KMS-11 (cell line): Measurements from ENCODE around the gene FCSK.
A peak's percentile ranks its signal among the peaks of the same experiment; 100 is the strongest.

Source experiments
- H2AFZ ChIP-seq: fragments of 200-600 bp; sonication (generic); 2 replicates; pipeline ENCODE4 v1.6.1; 2016; ENCODE audit warnings: antibody characterized with exemption, mixed run types, low read depth
- H3K27ac ChIP-seq: fragments of 200-600 bp; sonication (generic); 2 replicates; pipeline ENCODE4 v1.6.1; 2016; ENCODE audit warnings: mild to moderate bottlenecking, mixed run types
- H3K27me3 ChIP-seq: fragments of 200-600 bp; sonication (generic); 2 replicates; pipeline ENCODE4 v1.6.1; 2017; ENCODE audit warnings: mild to moderate bottlenecking, low read depth, mixed run types, moderate library complexity; ENCODE audit not compliant: insufficient read depth
- H3K36me3 ChIP-seq: fragments of 200-600 bp; sonication (generic); 2 replicates; pipeline ENCODE4 v1.6.1; 2017; ENCODE audit warnings: mild to moderate bottlenecking, mixed run types; ENCODE audit not compliant: insufficient read depth
- H3K4me1 ChIP-seq: fragments of 200-600 bp; sonication (generic); 2 replicates; pipeline ENCODE4 v1.6.1; 2016; ENCODE audit warnings: mild to moderate bottlenecking, low read depth, mixed run types; ENCODE audit not compliant: poor library complexity, severe bottlenecking
- H3K4me2 ChIP-seq: fragments of 200-600 bp; sonication (generic); 2 replicates; pipeline ENCODE4 v1.7.0; 2016; ENCODE audit warnings: mild to moderate bottlenecking, mixed run types
- H3K4me3 ChIP-seq: fragments of 200-600 bp; sonication (generic); IDR thresholded peaks from 2 replicates; pipeline ENCODE4 v1.6.1; 2017; ENCODE audit warnings: low read depth, low read length, mixed read lengths; ENCODE audit not compliant: insufficient read depth
- H3K79me2 ChIP-seq: fragments of 200-600 bp; sonication (generic); 2 replicates; pipeline ENCODE4 v1.6.1; 2016; ENCODE audit warnings: low read depth, mixed run types; ENCODE audit not compliant: insufficient read depth
- H3K9ac ChIP-seq: fragments of 200-600 bp; sonication (generic); 2 replicates; pipeline ENCODE4 v1.6.1; 2016; ENCODE audit warnings: mild to moderate bottlenecking, mixed run types
- H4K20me1 ChIP-seq: fragments of 200-600 bp; sonication (generic); 2 replicates; pipeline ENCODE4 v1.6.1; 2016; ENCODE audit warnings: mild to moderate bottlenecking, mixed run types; ENCODE audit not compliant: insufficient read depth
- CTCF ChIP-seq: fragments of 200-600 bp; sonication (generic); conservative IDR thresholded peaks from 2 replicates; pipeline ENCODE4 v1.6.1; 2017; ENCODE audit warnings: low read depth, mild to moderate bottlenecking, antibody characterized with exemption, low read length, moderate library complexity, mixed read lengths

FCSK gene

GRCh38 chr16:70437017-70437581, 17.3 kb upstream of the FCSK start:
- H3K4me2 ChIP-seq: peak overlapping the region; percentile 99
- no peaks in the 10 kb centered on the region for H3K27me3 ChIP-seq
- H3K9ac ChIP-seq: peak overlapping the region; percentile 56; the same call in 1 of the 2 replicates
- H3K4me3 ChIP-seq: no peak overlapping the region
- peaks cover 61% of the 10 kb centered on the region for H3K79me2 ChIP-seq
- no peaks in the 10 kb centered on the region for H4K20me1 ChIP-seq
- no peaks in the 10 kb centered on the region; the same call in 1 of the 2 replicates for H3K36me3 ChIP-seq
- peak overlapping the region; percentile 25; the same call in 1 of the 2 replicates for H3K27ac ChIP-seq
- no peak for TF ChIP-seq CTCF
- H3K4me1 ChIP-seq: peaks cover 62% of the 10 kb centered on the region
- 0 out of 2 replicates have a peak overlapping the region, but pooled peaks have one; percentile 3 for H2AFZ ChIP-seq

DNA sequence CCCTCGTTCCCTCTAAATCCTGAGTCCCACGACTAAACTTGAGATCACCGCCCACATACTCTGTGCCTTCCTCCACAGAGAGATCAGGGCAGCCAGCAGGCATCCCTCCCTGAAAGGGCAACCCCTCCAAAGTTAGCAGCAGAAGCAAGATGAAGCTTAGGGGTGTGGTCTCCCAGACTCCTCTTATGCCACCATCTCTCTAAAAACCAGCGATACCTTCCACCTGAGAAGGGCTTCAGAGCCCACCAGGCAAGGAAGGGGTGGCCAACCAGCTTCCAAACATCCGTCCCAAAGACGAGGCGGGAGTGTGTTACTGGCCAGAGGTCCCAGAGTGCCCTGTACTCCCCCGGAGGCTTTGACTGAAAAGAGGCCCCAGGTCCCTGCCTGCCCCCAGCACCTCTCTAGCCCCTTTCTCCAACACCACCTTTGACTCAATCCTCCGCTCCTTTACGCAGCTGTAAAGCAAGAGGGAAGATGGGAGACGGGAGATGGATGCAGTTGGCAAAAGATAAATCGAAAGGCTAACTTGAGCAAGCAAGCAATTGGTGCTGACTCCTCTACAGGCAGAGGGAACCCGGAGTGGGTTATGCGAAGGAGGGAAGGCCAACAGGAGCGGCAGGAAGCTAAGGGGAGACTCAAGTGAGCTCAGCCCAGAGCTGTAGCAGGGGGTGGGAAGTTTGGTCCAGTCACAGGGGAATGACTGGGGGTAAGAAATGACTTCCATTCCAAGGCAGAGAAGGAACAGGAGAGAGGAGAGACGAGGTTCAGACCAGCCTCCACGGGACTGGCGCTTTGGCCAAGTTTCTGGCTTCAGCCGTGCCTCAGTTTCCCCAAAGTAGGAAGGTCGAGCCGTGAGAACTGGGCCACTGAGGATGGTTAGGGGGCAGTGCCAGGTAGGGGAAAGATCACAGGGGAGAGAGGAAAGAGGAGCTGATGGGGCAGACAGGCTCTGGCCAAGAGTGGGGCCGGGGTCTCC, 16.5 kb upstream of the FCSK start:
- H3K4me3 ChIP-seq: no peak overlapping the region
- peak overlapping the region; percentile 99 for H3K4me2 ChIP-seq
- H3K36me3 ChIP-seq: no peaks in the 10 kb centered on the region; the same call in 1 of the 2 replicates
- no peaks in the 10 kb centered on the region for H3K27me3 ChIP-seq
- H3K9ac ChIP-seq: peak overlapping the region; percentile 56; the same call in 1 of the 2 replicates
- peaks cover 55% of the 10 kb centered on the region for H3K4me1 ChIP-seq
- H3K79me2 ChIP-seq: peaks cover 53% of the 10 kb centered on the region
- peak overlapping the region; percentile 3; the same call in 1 of the 2 replicates for H2AFZ ChIP-seq
- no peak for TF ChIP-seq CTCF
- H4K20me1 ChIP-seq: no peaks in the 10 kb centered on the region
- peak overlapping the region; percentile 25; the same call in 1 of the 2 replicates for H3K27ac ChIP-seq

DNA sequence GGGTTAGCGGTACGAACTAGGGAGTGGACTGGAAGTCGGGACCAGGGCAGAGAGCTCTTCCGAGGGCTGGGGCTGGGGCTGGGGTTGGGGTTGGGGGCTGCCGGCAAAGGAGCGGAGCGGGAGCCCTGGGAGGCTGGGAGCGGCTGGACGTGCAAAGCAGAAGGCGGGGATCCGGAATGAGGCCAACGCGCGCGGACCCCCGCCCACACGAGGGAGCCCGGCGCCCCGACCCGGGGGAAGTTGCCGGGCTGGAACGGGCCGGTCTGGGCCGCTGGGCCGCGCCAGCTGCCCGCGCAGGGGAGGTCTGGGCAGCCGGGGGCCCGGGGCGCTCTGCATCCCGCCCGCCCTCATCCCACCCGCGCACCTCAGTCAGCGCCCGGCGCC, 15.8 kb upstream of the FCSK start:
- Histone ChIP-seq H3K4me1 (peaks cover 47% of the 10 kb centered on the region), H4K20me1 (no peaks in the 10 kb centered on the region), H3K27me3 (no peaks in the 10 kb centered on the region), H3K9ac (peak overlapping the region; percentile 56; the same call in 1 of the 2 replicates), H3K36me3 (no peaks in the 10 kb centered on the region; the same call in 1 of the 2 replicates), H3K27ac (no peak overlapping the region), H3K4me3 (no peak overlapping the region), H2AFZ (no peak overlapping the region), H3K4me2 (peak overlapping the region; percentile 99), H3K79me2 (peaks cover 46% of the 10 kb centered on the region)
- TF ChIP-seq CTCF: no peak

DNA sequence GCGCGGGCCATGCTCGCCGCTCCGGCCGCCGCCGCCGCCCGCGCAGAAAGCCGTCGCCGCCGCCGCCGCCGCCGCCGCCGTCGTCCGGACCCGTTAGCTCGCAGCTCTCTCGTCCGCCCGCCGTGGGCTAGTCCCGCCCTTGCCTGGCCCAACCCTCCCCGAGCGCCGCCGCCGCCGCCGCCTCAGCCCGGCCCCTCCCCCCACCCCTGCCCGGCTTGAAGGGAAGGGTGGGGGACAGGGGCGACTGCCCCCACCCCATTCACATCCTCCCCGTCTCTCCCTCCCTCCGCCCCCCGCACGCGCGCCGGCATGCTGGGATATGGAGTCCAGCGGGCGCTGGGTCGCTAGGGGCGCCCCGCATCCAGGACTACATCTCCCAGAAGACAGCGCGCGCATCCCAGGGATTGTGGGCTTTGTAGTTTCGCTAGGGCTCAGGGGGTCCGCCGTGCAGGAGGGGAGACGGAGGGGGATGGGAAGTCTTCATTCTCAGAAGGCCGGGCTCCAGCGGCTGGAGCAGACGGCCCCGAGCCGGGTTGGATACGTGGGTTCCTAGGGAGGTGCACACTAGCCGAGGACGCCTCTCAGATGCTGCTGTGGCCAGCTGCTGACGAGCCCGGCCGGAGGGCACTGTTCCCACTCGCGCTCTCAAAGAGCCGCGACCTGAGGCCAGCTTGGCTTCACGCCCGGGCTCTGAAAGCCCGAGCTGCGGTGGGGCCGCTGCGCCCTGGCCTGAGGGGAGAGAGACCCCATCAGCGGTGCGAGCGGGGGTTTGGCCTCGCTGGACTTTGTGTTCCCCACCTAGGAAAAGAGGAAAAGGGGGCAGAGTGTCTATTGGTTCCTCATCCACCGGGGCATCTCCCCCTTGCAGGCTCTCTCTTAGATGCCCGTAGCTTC, 15.2 kb upstream of the FCSK start, which contains the start of gene ST3GAL2:
TSS of gene ST3GAL2 (minus strand) at position 132 of the 894 bp plus-strand sequence. CDS start 40,570 bp downstream, outside the sequence.
- H3K36me3 ChIP-seq: no peaks in the 10 kb centered on the region; the same call in 1 of the 2 replicates
- H3K79me2 ChIP-seq: peaks cover 40% of the 10 kb centered on the region
- no peak within 1 kb of the TSS for H3K4me3 ChIP-seq
- peaks cover 41% of the 10 kb centered on the region for H3K4me1 ChIP-seq
- H3K9ac ChIP-seq: peak within 1 kb of the TSS; percentile 56; the same call in 1 of the 2 replicates
- peak within 1 kb of the TSS; percentile 97 for H2AFZ ChIP-seq
- no peaks in the 10 kb centered on the region for H4K20me1 ChIP-seq
- H3K27ac ChIP-seq: peak within 1 kb of the TSS; percentile 25; the same call in 1 of the 2 replicates
- peak within 1 kb of the TSS; percentile 99 for H3K4me2 ChIP-seq
- TF ChIP-seq CTCF: no peak
- no peaks in the 10 kb centered on the region for H3K27me3 ChIP-seq
